ENCODE results near the gene HS3ST3A1.

The HS3ST3A1 gene

DNA sequence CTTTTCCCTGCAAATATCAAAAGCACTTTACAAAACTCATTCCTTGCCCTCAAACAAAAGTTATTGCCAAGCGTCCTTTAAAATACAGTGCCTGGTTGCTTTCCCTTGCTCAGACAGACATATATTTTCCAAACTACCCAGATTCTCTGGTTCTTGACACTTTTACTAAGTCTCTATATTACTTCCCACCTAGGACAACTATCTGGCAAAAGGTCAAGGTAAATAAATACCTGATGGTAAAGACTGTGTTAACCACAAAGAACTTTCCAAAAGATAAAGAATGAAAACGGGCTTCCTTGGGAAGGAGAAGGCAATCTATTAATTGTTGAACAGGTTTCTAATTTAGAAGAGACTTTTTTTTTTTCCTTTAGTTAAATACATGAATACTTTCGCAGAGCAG lies 1.9 kb downstream of the HS3ST3A1 start:
- TF ChIP-seq, protein P1, sequence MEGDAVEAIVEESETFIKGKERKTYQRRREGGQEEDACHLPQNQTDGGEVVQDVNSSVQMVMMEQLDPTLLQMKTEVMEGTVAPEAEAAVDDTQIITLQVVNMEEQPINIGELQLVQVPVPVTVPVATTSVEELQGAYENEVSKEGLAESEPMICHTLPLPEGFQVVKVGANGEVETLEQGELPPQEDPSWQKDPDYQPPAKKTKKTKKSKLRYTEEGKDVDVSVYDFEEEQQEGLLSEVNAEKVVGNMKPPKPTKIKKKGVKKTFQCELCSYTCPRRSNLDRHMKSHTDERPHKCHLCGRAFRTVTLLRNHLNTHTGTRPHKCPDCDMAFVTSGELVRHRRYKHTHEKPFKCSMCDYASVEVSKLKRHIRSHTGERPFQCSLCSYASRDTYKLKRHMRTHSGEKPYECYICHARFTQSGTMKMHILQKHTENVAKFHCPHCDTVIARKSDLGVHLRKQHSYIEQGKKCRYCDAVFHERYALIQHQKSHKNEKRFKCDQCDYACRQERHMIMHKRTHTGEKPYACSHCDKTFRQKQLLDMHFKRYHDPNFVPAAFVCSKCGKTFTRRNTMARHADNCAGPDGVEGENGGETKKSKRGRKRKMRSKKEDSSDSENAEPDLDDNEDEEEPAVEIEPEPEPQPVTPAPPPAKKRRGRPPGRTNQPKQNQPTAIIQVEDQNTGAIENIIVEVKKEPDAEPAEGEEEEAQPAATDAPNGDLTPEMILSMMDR (IDR thresholded peaks at IDR 0.05; ENCODE audit: low read depth, low read length, missing control alignments), result no peak
- H3K4me3 ChIP-seq (replicated peaks; ENCODE audit: low read depth, low read length), result peak overlapping the region; percentile 87
- no peak for DNase-seq (ENCODE audit: extremely low read depth, low read depth)

DNA sequence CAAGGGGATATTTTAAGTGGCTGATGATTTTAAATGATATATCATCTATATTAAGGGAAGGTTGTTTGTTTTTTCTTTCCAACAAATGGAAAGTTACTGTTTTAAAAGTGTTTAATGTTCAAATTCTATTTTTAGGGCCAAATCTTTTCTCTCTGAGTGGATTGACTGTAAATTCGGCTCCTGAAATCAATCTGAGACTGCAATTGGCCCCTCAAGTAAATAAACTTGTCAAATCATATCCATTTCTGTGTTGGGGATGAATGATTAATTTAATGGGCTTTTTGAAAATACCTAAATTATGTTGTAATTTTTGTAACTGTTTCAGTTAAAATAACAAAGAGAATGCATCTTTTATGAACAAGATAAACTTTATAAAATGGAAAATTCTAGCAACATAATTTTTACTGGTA lies 2.6 kb downstream of the HS3ST3A1 start:
- peak overlapping the region; percentile 87 for H3K4me3 ChIP-seq (replicated peaks; ENCODE audit: low read depth, low read length)
- TF ChIP-seq, protein P1 (IDR thresholded peaks at IDR 0.05; ENCODE audit: low read depth, low read length, missing control alignments), result no peak
- no peak for DNase-seq (ENCODE audit: extremely low read depth, low read depth)

DNA sequence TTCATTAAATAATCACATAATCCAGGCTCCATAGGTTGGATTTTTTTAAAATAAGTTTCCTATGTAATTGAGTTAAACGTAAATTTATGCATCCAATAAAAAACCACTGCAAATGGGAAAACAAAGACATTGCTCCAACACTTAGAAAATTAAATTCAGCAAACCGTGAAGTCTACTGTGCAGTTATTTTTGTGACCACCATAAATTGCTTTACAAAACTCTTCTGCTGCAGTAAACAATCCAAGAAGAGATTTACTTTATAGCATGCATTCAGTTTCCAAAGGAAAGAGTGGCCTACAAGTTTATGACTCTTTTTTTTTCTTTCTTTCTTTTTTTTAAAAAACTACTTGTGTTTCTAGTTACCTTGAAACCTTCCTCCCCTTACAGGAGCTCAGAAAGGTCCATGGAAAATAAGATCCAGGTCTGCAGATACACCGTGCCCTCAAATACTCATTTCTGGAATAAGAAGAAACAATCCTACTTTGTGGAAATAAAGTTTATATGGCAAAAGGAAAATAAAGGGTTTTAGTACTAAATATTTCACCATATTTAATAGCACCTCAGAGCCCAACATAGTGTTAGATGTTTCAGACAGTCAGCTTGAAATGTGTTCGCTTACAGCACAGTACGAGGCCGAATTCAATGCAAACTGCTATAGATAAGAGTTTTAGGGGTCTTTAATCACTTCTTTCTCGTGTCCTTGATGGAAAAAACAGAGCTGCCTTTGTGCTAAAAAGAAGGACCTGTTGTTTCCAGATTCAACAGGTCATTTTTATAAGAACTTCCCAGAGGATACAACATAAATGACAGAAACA lies 3.2 kb downstream of the HS3ST3A1 start:
- H3K4me3 ChIP-seq (replicated peaks; ENCODE audit: low read depth, low read length), result peak overlapping the region; percentile 87
- no peak for DNase-seq (ENCODE audit: extremely low read depth, low read depth)
- TF ChIP-seq, protein P1 (IDR thresholded peaks at IDR 0.05; ENCODE audit: low read depth, low read length, missing control alignments), result no peak

DNA sequence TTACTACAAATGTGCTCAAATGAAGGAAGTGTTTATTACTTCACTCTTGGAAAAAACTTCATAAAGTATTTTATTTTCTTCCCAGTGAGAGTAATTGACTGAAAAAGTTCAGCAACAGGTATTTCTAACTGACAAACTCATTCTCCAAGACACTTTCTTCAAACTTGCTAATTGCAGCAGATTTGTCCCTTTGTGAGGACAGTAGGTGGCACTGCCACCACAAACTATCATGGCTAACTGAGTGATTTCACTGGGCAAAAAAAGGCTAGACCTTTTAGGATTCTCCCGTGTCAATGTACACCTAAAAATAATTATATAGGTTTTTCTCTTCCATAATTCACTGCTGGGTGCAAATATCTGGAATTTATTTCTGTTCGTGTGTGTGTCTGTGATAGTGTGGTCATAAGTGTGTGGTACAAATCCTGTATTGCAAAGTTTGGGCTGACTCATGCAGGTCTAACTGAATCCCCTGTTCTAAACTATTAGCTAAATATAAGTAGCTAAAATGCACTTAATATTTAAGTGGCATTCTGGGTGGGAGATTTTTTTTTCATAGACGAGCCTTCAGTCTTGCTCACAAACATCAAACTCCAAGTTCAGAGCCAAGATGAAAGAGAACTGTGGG lies 3.9 kb downstream of the HS3ST3A1 start:
- peak overlapping the region; percentile 87 for H3K4me3 ChIP-seq (replicated peaks; ENCODE audit: low read depth, low read length)
- TF ChIP-seq, protein P1 (IDR thresholded peaks at IDR 0.05; ENCODE audit: low read depth, low read length, missing control alignments), result peak; percentile 59
- DNase-seq (ENCODE audit: extremely low read depth, low read depth), result peak; percentile 29

DNA sequence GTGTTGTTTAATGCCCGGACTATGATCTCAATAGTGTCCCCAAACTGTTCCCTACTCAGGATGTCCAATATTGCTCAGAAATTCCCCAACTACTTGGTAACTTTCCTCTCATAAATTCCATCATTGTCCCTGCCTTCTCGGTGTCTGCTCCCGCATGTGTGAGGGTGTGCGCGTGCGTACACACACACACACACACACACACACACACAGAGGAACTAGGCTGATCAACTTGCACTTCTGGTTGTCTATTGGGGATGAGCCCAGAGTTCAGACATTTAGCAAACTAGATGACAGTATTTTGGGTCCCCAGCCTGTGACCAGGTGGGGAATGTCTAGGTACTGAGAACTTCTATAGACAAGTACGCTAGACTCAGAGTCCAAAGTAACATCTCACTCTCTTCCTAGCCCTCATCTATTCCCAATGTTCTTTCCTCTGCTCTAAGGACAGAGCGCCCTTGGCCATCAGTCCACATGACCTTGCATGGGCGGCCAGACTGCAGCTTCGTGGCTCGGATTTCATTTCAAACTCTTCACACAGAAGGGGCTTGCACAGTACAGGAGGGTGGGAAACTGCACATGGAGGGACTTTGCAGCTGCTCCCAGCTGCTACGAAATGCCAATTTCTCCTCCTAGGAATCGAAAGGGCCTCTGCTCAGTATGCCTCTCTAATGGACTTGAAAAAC lies 5.3 kb downstream of the HS3ST3A1 start:
- TF ChIP-seq, protein P1 (IDR thresholded peaks at IDR 0.05; ENCODE audit: low read depth, low read length, missing control alignments), result no peak
- no peak for DNase-seq (ENCODE audit: extremely low read depth, low read depth)
- H3K4me3 ChIP-seq (replicated peaks; ENCODE audit: low read depth, low read length), result peak overlapping the region; percentile 7; the same call in 1 of the 2 replicates

DNA sequence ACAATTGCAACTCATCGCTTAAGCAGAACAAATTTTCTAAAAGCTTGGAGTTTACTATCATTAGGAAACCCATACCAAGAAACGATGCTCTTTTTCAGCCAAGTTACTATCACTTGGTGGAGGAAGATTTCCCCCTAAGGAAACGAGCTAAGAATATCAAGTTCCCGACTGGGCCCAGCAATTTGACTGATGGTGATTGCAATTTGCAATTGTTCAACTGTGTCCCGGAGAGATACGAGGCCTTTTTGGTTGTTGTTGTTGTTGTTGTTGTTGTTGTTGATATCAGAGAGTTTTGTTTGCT lies 6.2 kb downstream of the HS3ST3A1 start:
- DNase-seq (ENCODE audit: extremely low read depth, low read depth), result no peak
- TF ChIP-seq, protein P1 (IDR thresholded peaks at IDR 0.05; ENCODE audit: low read depth, low read length, missing control alignments), result no peak
- no peak overlapping the region for H3K4me3 ChIP-seq (replicated peaks; ENCODE audit: low read depth, low read length)
